RKO (cell line): ENCODE measurements around the gene RGL3.
"Not testable (repeated sequence)": the region's sequence is repeated elsewhere in the genome, so short reads cannot be mapped to it uniquely, and the experiment has no call there.

ENCODE experiments used
- DNase-seq: peaks from one replicate; pipeline ENCODE4 v3.0.0-alpha.2; 2016; ENCODE audit warnings: low spot score

RGL3 gene

GRCh38 chr19:11421371-11422098 lies 2.4 kb upstream of the RGL3 start:
- no peak for DNase-seq

- no peak for DNase-seq
Measured at GRCh38 chr19:11420429-11421370, 1.6 kb upstream of the RGL3 start.

- DNase-seq = no peak
Measured at GRCh38 chr19:11418094-11418548, 993 bp downstream of the RGL3 start.

- no peak for DNase-seq
Measured at GRCh38 chr19:11416346-11417052, 2.6 kb downstream of the RGL3 start.

- DNase-seq = no peak
Measured at GRCh38 chr19:11414544-11414943, 4.6 kb downstream of the RGL3 start.

- peak; percentile 30 for DNase-seq
Measured at GRCh38 chr19:11410682-11411081, 8.4 kb downstream of the RGL3 start.

GRCh38 chr19:11408591-11408990 lies 10.5 kb downstream of the RGL3 start:
- DNase-seq = no peak

- DNase-seq = not testable (repeated sequence)
Measured at GRCh38 chr19:11406703-11407236, 12.3 kb downstream of the RGL3 start.

GRCh38 chr19:11405846-11406643 lies 13.1 kb downstream of the RGL3 start:
- DNase-seq = no peak

GRCh38 chr19:11404588-11405222 lies 14.4 kb downstream of the RGL3 start:
- no peak for DNase-seq

GRCh38 chr19:11401808-11402543 lies 17.1 kb downstream of the RGL3 start:
- DNase-seq = no peak

GRCh38 chr19:11400798-11401197 lies 18.3 kb downstream of the RGL3 start:
- DNase-seq = no peak

GRCh38 chr19:11399667-11400066 lies 19.4 kb downstream of the RGL3 start:
- no peak for DNase-seq

GRCh38 chr19:11397089-11397610 lies 22.0 kb downstream of the RGL3 start:
- DNase-seq = no peak

GRCh38 chr19:11390933-11391680 lies 28.0 kb downstream of the RGL3 start:
- DNase-seq = no peak

- DNase-seq = no peak
Measured at GRCh38 chr19:11390359-11390758, 28.8 kb downstream of the RGL3 start.

- no peak for DNase-seq
Measured at GRCh38 chr19:11387162-11388034, 31.7 kb downstream of the RGL3 start.

GRCh38 chr19:11384778-11385129 lies 34.4 kb downstream of the RGL3 start:
- no peak for DNase-seq
